Measurements from ENCODE around the gene APOL6. TPM values are rescaled to one million over a fixed set of nuclear protein-coding genes. Genes with fewer than 3 reads are reported as not detected.

The APOL6 gene
- total and polyA plus RNA-seq, 8 donors = 7.7 to 49.2 (median 10.2) TPM

GRCh38 chr22:35641494-35642120 lies 6.6 kb upstream of the APOL6 start:
- TF ChIP-seq CTCF (IDR thresholded peaks at IDR 0.05) = no peak
- Histone ChIP-seq H3K4me3 (no peak overlapping the region), H3K9me3 (no peaks in the 10 kb centered on the region), H3K27ac (no peak overlapping the region), H3K4me1 (peaks cover 12 to 14% of the 10 kb centered on the region in 2 donors), H3K27me3 (no peaks in the 10 kb centered on the region), H3K36me3 (no peaks in the 10 kb centered on the region)
- ATAC-seq (no peak), DNase-seq (no peak)
- intact Hi-C loops (cut with DNase I) = no loop called here

DNA sequence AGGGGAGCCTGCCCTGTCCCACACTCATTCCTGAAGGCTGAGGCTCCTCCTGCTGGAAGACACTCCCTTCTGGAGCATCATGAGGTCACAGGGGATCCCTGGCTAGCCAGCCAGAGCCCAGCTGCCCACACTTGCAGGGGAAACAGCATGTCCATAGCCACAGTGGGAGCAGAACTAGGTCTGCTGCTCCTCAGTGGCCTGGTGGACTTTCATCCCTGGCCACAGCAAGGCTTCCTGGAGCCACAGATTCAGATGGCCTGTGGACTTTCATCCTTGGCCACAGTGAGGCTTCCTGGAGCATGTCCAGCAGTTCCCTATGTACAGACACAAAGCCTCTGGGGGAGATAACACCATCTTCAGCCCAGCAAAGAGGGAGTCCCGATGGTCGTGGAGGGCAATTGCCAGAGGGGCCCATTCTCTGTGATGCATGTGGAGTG lies 5.9 kb upstream of the APOL6 start:
- Histone ChIP-seq H3K4me1 (peaks cover 12 to 21% of the 10 kb centered on the region in 2 donors), H3K36me3 (no peaks in the 10 kb centered on the region), H3K9me3 (no peaks in the 10 kb centered on the region), H3K4me3 (no peak overlapping the region), H3K27ac (no peak overlapping the region), H3K27me3 (no peaks in the 10 kb centered on the region)
- intact Hi-C loops (cut with DNase I) = no loop called here
- DNase-seq (no peak), ATAC-seq (no peak)
- TF ChIP-seq CTCF (IDR thresholded peaks at IDR 0.05) = no peak

DNA sequence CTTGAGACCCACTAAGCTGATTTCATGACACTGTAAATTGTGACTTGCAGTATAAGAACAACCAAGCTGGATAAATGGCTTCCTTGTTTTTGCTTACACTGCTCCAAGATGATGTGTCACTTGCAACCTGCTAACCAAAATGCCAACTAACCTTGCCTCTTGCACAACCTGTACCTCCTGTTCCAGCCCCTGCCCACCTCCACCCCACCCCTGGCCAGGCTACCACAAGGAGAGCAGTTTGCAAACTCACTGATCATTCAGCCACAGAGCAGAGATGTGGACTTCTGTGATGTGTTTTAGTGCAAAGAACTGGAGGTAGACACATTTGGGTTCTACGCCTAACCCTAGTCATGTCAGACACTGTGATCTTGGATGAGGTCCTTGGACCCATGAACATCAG lies 4.3 kb upstream of the APOL6 start:
- no peaks in the 10 kb centered on the region for H3K9me3 ChIP-seq
- intact Hi-C loops (cut with DNase I) = no loop called here

DNA sequence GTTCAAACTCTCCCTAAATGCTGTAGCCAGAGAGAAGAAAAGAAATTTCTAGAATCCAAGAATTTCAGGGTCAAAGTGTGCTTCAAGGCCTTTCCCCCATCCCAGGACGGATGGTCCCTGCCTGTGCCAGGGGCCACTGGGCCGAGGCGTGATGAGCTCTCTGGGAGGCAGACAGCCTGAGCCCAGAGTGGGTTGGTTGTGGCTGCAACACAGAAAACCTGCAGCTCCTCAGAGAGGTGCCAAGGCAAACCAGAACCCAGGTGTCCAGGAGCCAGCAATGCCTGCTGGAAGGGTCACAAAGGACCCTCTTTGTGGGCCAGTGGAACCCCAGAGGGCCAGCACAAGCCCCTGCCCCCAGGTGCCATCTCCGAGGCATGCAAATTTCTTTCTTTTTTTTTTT lies 2.6 kb upstream of the APOL6 start:
- H3K36me3 ChIP-seq = no peaks in the 10 kb centered on the region
- H3K4me3 ChIP-seq = no peak overlapping the region
- H3K4me1 ChIP-seq = peaks cover 8 to 35% of the 10 kb centered on the region in 2 donors
- no peak for TF ChIP-seq CTCF (IDR thresholded peaks at IDR 0.05)
- no peak overlapping the region for H3K27ac ChIP-seq
- no peaks in the 10 kb centered on the region for H3K9me3 ChIP-seq
- intact Hi-C loops (cut with DNase I) = no loop called here
- no peaks in the 10 kb centered on the region for H3K27me3 ChIP-seq
- DNase-seq = no peak
- no peak for ATAC-seq

More for the DNA sequence above, 4.3 kb upstream of the APOL6 start:
- Histone ChIP-seq H3K27me3 (no peaks in the 10 kb centered on the region), H3K4me1 (peaks cover 0 to 19% of the 10 kb centered on the region in 2 donors), H3K27ac (no peak overlapping the region), H3K4me3 (no peak overlapping the region), H3K36me3 (no peaks in the 10 kb centered on the region)
- DNase-seq (no peak), ATAC-seq (no peak)
- TF ChIP-seq CTCF (IDR thresholded peaks at IDR 0.05) = no peak

GRCh38 chr22:35649026-35649553 lies 844 bp downstream of the APOL6 start:
- Histone ChIP-seq H3K9me3 (no peaks in the 10 kb centered on the region), H3K4me1 (peaks cover 8 to 49% of the 10 kb centered on the region in 2 donors), H3K36me3 (no peaks in the 10 kb centered on the region), H3K4me3 (peak overlapping the region; percentile 44 to 87), H3K27me3 (no peaks in the 10 kb centered on the region), H3K27ac (peak overlapping the region; percentile 95)
- intact Hi-C loops (cut with DNase I) = no loop called here
- ATAC-seq = peak; percentile 53
- TF ChIP-seq CTCF (IDR thresholded peaks at IDR 0.05) = no peak
- DNase-seq = no peak
